K562 (cell line): Measurements from ENCODE around the gene XIRP1. TPM values are rescaled to one million over a fixed set of nuclear protein-coding genes. Genes with fewer than 3 reads are reported as not detected.

Experiments
- ARHGAP35 ChIP-seq: fragments of 450-650 bp; IDR thresholded peaks from 2 replicates; pipeline ENCODE4 v1.6.1; 2018; ENCODE audit not compliant: partially characterized antibody
- CEBPG ChIP-seq, 3 experiments: fragments of 200-800 bp in 1 of 3; sonication (Bioruptor generic) in 1 of 3; sonication (generic) in 1 of 3; formaldehyde crosslinking in 1 of 3; IDR thresholded peaks in 2 of 3; conservative IDR thresholded peaks in 1 of 3; 2 replicates each; pipeline versions ENCODE4 v1.6.1 to v1.8.0; 2016 to 2022; ENCODE audit warnings: missing compliant biosample characterization in 2 of 3, missing genetic modification characterization in 2 of 3, mild to moderate bottlenecking in 1 of 3, missing genetic modification reagents in 1 of 3
- DIDO1 ChIP-seq: fragments of 450-650 bp; IDR thresholded peaks from 2 replicates; pipeline ENCODE4 v1.6.1; 2016; ENCODE audit warnings: low read depth, missing biosample characterization, missing genetic modification characterization
- GTF2A2 ChIP-seq: IDR thresholded peaks from 2 replicates; pipeline ENCODE4 v1.6.1; 2016; ENCODE audit warnings: mild to moderate bottlenecking, missing genetic modification characterization, missing compliant biosample characterization
- HOXB6 ChIP-seq: fragments of 250-450 bp; sonication (Bioruptor Pico); IDR thresholded peaks from 2 replicates; pipeline ENCODE4 v1.5.1; 2022; ENCODE audit warnings: mild to moderate bottlenecking, borderline replicate concordance
- JUND ChIP-seq, 2 experiments: IDR thresholded peaks; 2 replicates in 1 of 2; 3 replicates in 1 of 2; pipeline ENCODE4 v1.6.1; 2011; ENCODE audit warnings: borderline replicate concordance in 2 of 2, low read depth in 2 of 2, low read length in 2 of 2, improper control_type of control experiment in 1 of 2, missing biosample characterization in 1 of 2, missing genetic modification characterization in 1 of 2, missing genetic modification reagents in 1 of 2
- KLF1 ChIP-seq: fragments of 450-650 bp; IDR thresholded peaks from 2 replicates; pipeline ENCODE4 v1.6.1; 2016; ENCODE audit warnings: missing genetic modification characterization, missing compliant biosample characterization
- MAZ ChIP-seq, 2 experiments: fragments of 450-650 bp in 1 of 2; sonication (generic) in 1 of 2; formaldehyde crosslinking; IDR thresholded peaks in 1 of 2; conservative IDR thresholded peaks in 1 of 2; 2 replicates each; pipeline versions ENCODE4 v1.4.0 to v1.5.0; 2020; ENCODE audit warnings: mild to moderate bottlenecking in 1 of 2, missing genetic modification reagents in 1 of 2
- MIER1 ChIP-seq: fragments of 450-650 bp; IDR thresholded peaks from 2 replicates; pipeline ENCODE4 v1.6.1; 2016; ENCODE audit warnings: antibody characterized with exemption, mild to moderate bottlenecking, low read depth
- MYBL2 ChIP-seq, 2 experiments: fragments of 450-650 bp in 1 of 2; sonication (generic) in 1 of 2; formaldehyde crosslinking in 1 of 2; IDR thresholded peaks; 2 replicates each; pipeline versions ENCODE4 v1.6.1 to v1.8.1; 2017 to 2022; ENCODE audit warnings: borderline replicate concordance in 1 of 2, inconsistent platforms in 1 of 2, low read depth in 1 of 2, mild to moderate bottlenecking in 1 of 2, missing genetic modification reagents in 1 of 2, moderate library complexity in 1 of 2
- NR3C1 ChIP-seq: sonication (generic); formaldehyde crosslinking; IDR thresholded peaks from 2 replicates; pipeline ENCODE4 v1.8.1; 2022; ENCODE audit warnings: missing genetic modification reagents
- POLR2B ChIP-seq: fragments of 450-650 bp; IDR thresholded peaks from 2 replicates; pipeline ENCODE4 v1.6.1; 2018; ENCODE audit warnings: low read depth; ENCODE audit not compliant: partially characterized antibody
- SMAD4 ChIP-seq: fragments of 250-450 bp; sonication (Bioruptor Pico); conservative IDR thresholded peaks from 2 replicates; pipeline ENCODE4 v1.8.0; 2021; ENCODE audit warnings: inconsistent platforms, mild to moderate bottlenecking, moderate library complexity
- SRF ChIP-seq, 2 experiments: fragments of 250-450, 450-650 bp in 1 of 2; sonication (Bioruptor Pico) in 1 of 2; sonication (generic) in 1 of 2; formaldehyde crosslinking; IDR thresholded peaks; 2 replicates each; pipeline versions ENCODE4 v1.5.0 to v1.5.1; 2020 to 2022; ENCODE audit warnings: mild to moderate bottlenecking in 1 of 2, missing genetic modification reagents in 1 of 2
- TAF1 ChIP-seq: IDR thresholded peaks from 2 replicates; pipeline ENCODE4 v1.6.1; 2011; ENCODE audit warnings: mild to moderate bottlenecking, low read length, moderate library complexity; ENCODE audit not compliant: insufficient read depth, control insufficient read depth, severe bottlenecking; ENCODE audit errors: extremely low read depth
- ZBTB17 ChIP-seq: fragments of 450-650 bp; formaldehyde crosslinking; IDR thresholded peaks from 2 replicates; pipeline ENCODE4 v1.4.0; 2020; ENCODE audit warnings: mild to moderate bottlenecking
- ZNF175 ChIP-seq: fragments of 200-800 bp; sonication (Bioruptor generic); IDR thresholded peaks from 2 replicates; pipeline ENCODE4 v1.6.1; 2016; ENCODE audit warnings: low read depth, mild to moderate bottlenecking, missing genetic modification characterization, missing compliant biosample characterization
- ZNF717 ChIP-seq: fragments of 250-450 bp; sonication (Bioruptor Pico); IDR thresholded peaks from 2 replicates; pipeline ENCODE4 v1.5.0; 2021
- polyA plus RNA-seq, 8 experiments: library from polyadenylated mRNA; depleted of rRNA in 4 of 8; stranded (reverse) in 5 of 8; unstranded in 3 of 8; fragments of >200 nt; fragmentation: Nextera tagmentation in 2 of 8; fragmentation: Illumina TruSeq in 1 of 8; extraction: Ambion mirVana in 2 of 8; extraction: Trizol in 1 of 8; gene quantifications; 2 replicates each; pipeline versions ENCODE4 v1.2.1 to v1.2.3, GENCODE V29; 2011 to 2014; ENCODE audit warnings: inconsistent platforms in 1 of 8, missing spikeins in 1 of 8
- total RNA-seq, 7 experiments: library from RNA; depleted of rRNA in 6 of 7; stranded (reverse); fragments of >200 nt in 6 of 7; fragmentation: Illumina TruSeq in 2 of 7; extraction: Trizol in 2 of 7; gene quantifications; 2 replicates each; pipeline versions ENCODE4 v1.2.1 to v1.2.3, GENCODE V29; 2011 to 2021; ENCODE audit warnings: low replicate concordance in 1 of 7
- TF ChIP-seq, protein P1 (sequence below): fragments of 200-800 bp; sonication (Bioruptor generic); IDR thresholded peaks from 2 replicates; pipeline ENCODE4 v1.6.1; 2017; ENCODE audit warnings: missing genetic modification characterization, missing compliant biosample characterization
- TF ChIP-seq, protein P2 (sequence below): fragments of 450-650 bp; formaldehyde crosslinking; IDR thresholded peaks from 2 replicates; pipeline ENCODE4 v1.4.0; 2020; ENCODE audit warnings: mild to moderate bottlenecking, moderate library complexity
- TF ChIP-seq, protein P3 (sequence below): IDR thresholded peaks from 2 replicates; pipeline ENCODE4 v1.6.1; 2012; ENCODE audit warnings: low read depth, low read length, improper control_type of control experiment, borderline replicate concordance

XIRP1 gene
- total and polyA plus RNA-seq, 9 of the 15 experiments (the other 6 are each of a cell fraction or from before 2014, with no cell fraction given): 0.03 to 0.27 (median 0.08) TPM; not detected in 3

- TF ChIP-seq ZNF175 (CRISPR knock-in tag): peak; percentile 74; the same call in 1 of the 2 replicates
- no peak for TF ChIP-seq NR3C1 (CRISPR knock-in tag)
- TF ChIP-seq GTF2A2: no peak
- no peak for TF ChIP-seq ZNF717 (CRISPR knock-in tag)
- TF ChIP-seq ZBTB17 (CRISPR knock-in tag): 0 out of 2 replicates have a peak, but pooled peaks have one; percentile 37
- 0 out of 4 replicates have a peak, but pooled peaks of 1 of the 2 experiments have one; percentile 38 for TF ChIP-seq SRF (CRISPR knock-in tag; IDR thresholded peaks at IDR 0.05)
- TF ChIP-seq, protein P1, sequence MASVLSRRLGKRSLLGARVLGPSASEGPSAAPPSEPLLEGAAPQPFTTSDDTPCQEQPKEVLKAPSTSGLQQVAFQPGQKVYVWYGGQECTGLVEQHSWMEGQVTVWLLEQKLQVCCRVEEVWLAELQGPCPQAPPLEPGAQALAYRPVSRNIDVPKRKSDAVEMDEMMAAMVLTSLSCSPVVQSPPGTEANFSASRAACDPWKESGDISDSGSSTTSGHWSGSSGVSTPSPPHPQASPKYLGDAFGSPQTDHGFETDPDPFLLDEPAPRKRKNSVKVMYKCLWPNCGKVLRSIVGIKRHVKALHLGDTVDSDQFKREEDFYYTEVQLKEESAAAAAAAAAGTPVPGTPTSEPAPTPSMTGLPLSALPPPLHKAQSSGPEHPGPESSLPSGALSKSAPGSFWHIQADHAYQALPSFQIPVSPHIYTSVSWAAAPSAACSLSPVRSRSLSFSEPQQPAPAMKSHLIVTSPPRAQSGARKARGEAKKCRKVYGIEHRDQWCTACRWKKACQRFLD: peak; percentile 68; the same call in 1 of the 2 replicates
- no peak for TF ChIP-seq HOXB6 (CRISPR knock-in tag)
- TF ChIP-seq MYBL2 (IDR thresholded peaks at IDR 0.05; ENCODE audit: low read depth): no peak
- no peak for TF ChIP-seq MYBL2 (CRISPR knock-in tag; IDR thresholded peaks at IDR 0.05; ENCODE audit: borderline replicate concordance)
- no peak for TF ChIP-seq KLF1 (tag)
- TF ChIP-seq DIDO1 (tag): no peak
- peak; percentile 64 for TF ChIP-seq TAF1
- peak; percentile 71 for TF ChIP-seq POLR2B
- TF ChIP-seq ARHGAP35: no peak
- TF ChIP-seq MAZ (CRISPR knock-in tag; conservative IDR thresholded peaks at IDR 0.05 in 1 of 2, IDR thresholded peaks at IDR 0.05 in 1 of 2): peak; percentile 52 to 55
- TF ChIP-seq, protein P2, sequence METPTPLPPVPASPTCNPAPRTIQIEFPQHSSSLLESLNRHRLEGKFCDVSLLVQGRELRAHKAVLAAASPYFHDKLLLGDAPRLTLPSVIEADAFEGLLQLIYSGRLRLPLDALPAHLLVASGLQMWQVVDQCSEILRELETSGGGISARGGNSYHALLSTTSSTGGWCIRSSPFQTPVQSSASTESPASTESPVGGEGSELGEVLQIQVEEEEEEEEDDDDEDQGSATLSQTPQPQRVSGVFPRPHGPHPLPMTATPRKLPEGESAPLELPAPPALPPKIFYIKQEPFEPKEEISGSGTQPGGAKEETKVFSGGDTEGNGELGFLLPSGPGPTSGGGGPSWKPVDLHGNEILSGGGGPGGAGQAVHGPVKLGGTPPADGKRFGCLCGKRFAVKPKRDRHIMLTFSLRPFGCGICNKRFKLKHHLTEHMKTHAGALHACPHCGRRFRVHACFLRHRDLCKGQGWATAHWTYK (CRISPR knock-in tag): peak; percentile 80
- TF ChIP-seq MIER1: no peak
- 0 out of 2 replicates have a peak, but pooled peaks have one; percentile 36 for TF ChIP-seq SMAD4 (CRISPR knock-in tag)
- TF ChIP-seq JUND (IDR thresholded peaks at IDR 0.05; ENCODE audit: borderline replicate concordance, low read depth, low read length): peak; percentile 98
- peak; percentile 87; the same call in 1 of the 3 replicates for TF ChIP-seq JUND (tag; IDR thresholded peaks at IDR 0.05; ENCODE audit: borderline replicate concordance, low read depth, low read length)
- TF ChIP-seq, protein P3, sequence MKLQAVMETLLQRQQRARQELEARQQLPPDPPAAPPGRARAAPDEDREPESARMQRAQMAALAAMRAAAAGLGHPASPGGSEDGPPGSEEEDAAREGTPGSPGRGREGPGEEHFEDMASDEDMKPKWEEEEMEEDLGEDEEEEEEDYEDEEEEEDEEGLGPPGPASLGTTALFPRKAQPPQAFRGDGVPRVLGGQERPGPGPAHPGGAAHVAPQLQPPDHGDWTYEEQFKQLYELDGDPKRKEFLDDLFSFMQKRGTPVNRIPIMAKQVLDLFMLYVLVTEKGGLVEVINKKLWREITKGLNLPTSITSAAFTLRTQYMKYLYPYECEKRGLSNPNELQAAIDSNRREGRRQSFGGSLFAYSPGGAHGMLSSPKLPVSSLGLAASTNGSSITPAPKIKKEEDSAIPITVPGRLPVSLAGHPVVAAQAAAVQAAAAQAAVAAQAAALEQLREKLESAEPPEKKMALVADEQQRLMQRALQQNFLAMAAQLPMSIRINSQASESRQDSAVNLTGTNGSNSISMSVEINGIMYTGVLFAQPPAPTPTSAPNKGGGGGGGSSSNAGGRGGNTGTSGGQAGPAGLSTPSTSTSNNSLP: 0 out of 2 replicates have a peak, but pooled peaks have one; percentile 12
- TF ChIP-seq CEBPG (CRISPR knock-in tag; IDR thresholded peaks at IDR 0.05): no peak
- 0 out of 4 replicates have a peak, but pooled peaks of 1 of the 2 experiments have one; percentile 26 for TF ChIP-seq CEBPG (tag; conservative IDR thresholded peaks at IDR 0.05 in 1 of 2, IDR thresholded peaks at IDR 0.05 in 1 of 2)
Observed at GRCh38 chr3:39177708-39178332, 14.6 kb downstream of the XIRP1 start (continued).
